Jurkat, Clone E6-1 (cell line): ENCODE measurements around the gene IL25.

Source experiments
- DNase-seq: peaks from one replicate; pipeline ENCODE4 v3.0.0-alpha.2; 2011; ENCODE audit warnings: low read depth, low spot score
- H3K4me3 ChIP-seq: 2 replicates; pipeline ENCODE4 v1.5.1; 2011; ENCODE audit warnings: mild to moderate bottlenecking, low read length, control low read depth, moderate library complexity

The IL25 gene

GRCh38 chr14:23366426-23366921 lies 6.1 kb upstream of the IL25 start:
- no peak overlapping the region for H3K4me3 ChIP-seq
- DNase-seq = no peak

GRCh38 chr14:23370221-23370620 lies 2.4 kb upstream of the IL25 start:
- DNase-seq = no peak
- H3K4me3 ChIP-seq = no peak overlapping the region

- DNase-seq = no peak
- no peak overlapping the region for H3K4me3 ChIP-seq
These were observed 744 bp upstream of the IL25 start for GRCh38 chr14:23371865-23372264.

- H3K4me3 ChIP-seq = no peak overlapping the region
- no peak for DNase-seq
These were observed 432 bp downstream of the IL25 start for GRCh38 chr14:23373041-23373440.

GRCh38 chr14:23375527-23376251 lies 3.1 kb downstream of the IL25 start:
- no peak for DNase-seq
- no peak overlapping the region for H3K4me3 ChIP-seq

GRCh38 chr14:23376482-23377197 lies 4.0 kb downstream of the IL25 start, which contains the start of gene CMTM5:
CMTM5 (plus strand) TSS chr14:23377046; CDS start chr14:23377252, 206 bp downstream.
- DNase-seq = no peak
- H3K4me3 ChIP-seq = no peak within 1 kb of the TSS

- no peak for DNase-seq
- no peak overlapping the region for H3K4me3 ChIP-seq
These were observed 4.6 kb downstream of the IL25 start for GRCh38 chr14:23377198-23377550.

GRCh38 chr14:23377573-23378563 lies 5.3 kb downstream of the IL25 start:
- DNase-seq = no peak
- H3K4me3 ChIP-seq = no peak overlapping the region

- DNase-seq = no peak
- H3K4me3 ChIP-seq = no peak overlapping the region
These were observed 6.1 kb downstream of the IL25 start for GRCh38 chr14:23378612-23379220.

- peak; percentile 28 for DNase-seq
- H3K4me3 ChIP-seq = no peak overlapping the region
These were observed 7.0 kb downstream of the IL25 start for GRCh38 chr14:23379366-23380196.

- H3K4me3 ChIP-seq = no peak overlapping the region
- DNase-seq = no peak
These were observed 7.7 kb downstream of the IL25 start for GRCh38 chr14:23380197-23380914.

GRCh38 chr14:23380976-23381375 lies 8.4 kb downstream of the IL25 start:
- no peak for DNase-seq
- no peak overlapping the region for H3K4me3 ChIP-seq

GRCh38 chr14:23381871-23382270 lies 9.3 kb downstream of the IL25 start:
- H3K4me3 ChIP-seq = no peak overlapping the region
- DNase-seq = no peak

GRCh38 chr14:23382276-23382675 lies 9.7 kb downstream of the IL25 start:
- no peak for DNase-seq

GRCh38 chr14:23382731-23383440 lies 10.3 kb downstream of the IL25 start:
- no peak for DNase-seq
- no peak overlapping the region for H3K4me3 ChIP-seq

More at GRCh38 chr14:23382276-23382675, 9.7 kb downstream of the IL25 start:
- H3K4me3 ChIP-seq = no peak overlapping the region

GRCh38 chr14:23384364-23385080 lies 11.9 kb downstream of the IL25 start:
- no peak overlapping the region for H3K4me3 ChIP-seq
- DNase-seq = no peak
